CD14-positive monocyte (primary cell): Measurements from ENCODE around the gene AHCYL1. TPM values are rescaled to one million over a fixed set of nuclear protein-coding genes. Genes with fewer than 3 reads are reported as not detected.

ENCODE experiments used
- DNase-seq, 3 donors: peaks; one replicate each; pipeline ENCODE4 v3.0.0-alpha.2; 2011 to 2022
- H2AFZ ChIP-seq: 2 replicates; pipeline ENCODE4 v1.6.0; 2012; ENCODE audit warnings: mild to moderate bottlenecking, low read depth, low read length, inconsistent platforms; ENCODE audit not compliant: insufficient read depth, poor library complexity, severe bottlenecking
- H3K27ac ChIP-seq, 2 donors: 1 replicate in 1 of 2; 2 replicates in 1 of 2; pipeline ENCODE4 v1.5.1; 2012 to 2013; ENCODE audit warnings: low read length in 2 of 2, control low read depth in 1 of 2, inconsistent platforms in 1 of 2, low read depth in 1 of 2, mild to moderate bottlenecking in 1 of 2
- H3K27me3 ChIP-seq, 2 donors: one replicate each; pipeline versions ENCODE4 v1.6.0 to v1.6.1; 2011 to 2013; ENCODE audit warnings: low read length in 2 of 2; ENCODE audit not compliant: control insufficient read depth in 2 of 2, insufficient read depth in 2 of 2
- H3K36me3 ChIP-seq, 2 donors: replicated peaks in 1 of 2; 1 replicate in 1 of 2; 2 replicates in 1 of 2; pipeline versions ENCODE4 v1.5.1 to v1.6.1; 2012 to 2013; ENCODE audit warnings: low read length in 2 of 2, control low read depth in 1 of 2, inconsistent platforms in 1 of 2, mild to moderate bottlenecking in 1 of 2; ENCODE audit not compliant: insufficient read depth in 2 of 2, control insufficient read depth in 1 of 2
- H3K4me1 ChIP-seq, 2 donors: 1 replicate in 1 of 2; 2 replicates in 1 of 2; pipeline versions ENCODE4 v1.5.1 to v1.6.1; 2012 to 2013; ENCODE audit warnings: low read length in 2 of 2, control low read depth in 1 of 2, inconsistent platforms in 1 of 2, mild to moderate bottlenecking in 1 of 2, moderate library complexity in 1 of 2; ENCODE audit not compliant: insufficient read depth in 2 of 2, control insufficient read depth in 1 of 2
- H3K4me2 ChIP-seq: replicated peaks from 2 replicates; pipeline ENCODE3; 2012; ENCODE audit warnings: low read length, moderate library complexity, mild to moderate bottlenecking; ENCODE audit not compliant: poor library complexity, severe bottlenecking; ENCODE audit errors: extremely low read depth
- H3K4me3 ChIP-seq, 3 experiments: fragments of 200-600 bp in 1 of 3; sonication (generic) in 1 of 3; replicated peaks in 1 of 3; 1 replicate in 2 of 3; 2 replicates in 1 of 3; pipeline ENCODE4 v1.5.1; 2011 to 2013; ENCODE audit warnings: low read length in 3 of 3, mild to moderate bottlenecking in 3 of 3, control low read depth in 2 of 3, low read depth in 2 of 3, inconsistent platforms in 1 of 3, moderate library complexity in 1 of 3
- H3K79me2 ChIP-seq: 2 replicates; pipeline ENCODE4 v1.6.0; 2012; ENCODE audit warnings: mild to moderate bottlenecking, control low read depth, inconsistent platforms, low read length, moderate library complexity; ENCODE audit not compliant: insufficient read depth
- H3K9ac ChIP-seq: 2 replicates; pipeline ENCODE4 v1.6.0; 2017; ENCODE audit warnings: low read length, mild to moderate bottlenecking; ENCODE audit not compliant: insufficient read depth, poor library complexity, severe bottlenecking
- H3K9me3 ChIP-seq, 2 donors: replicated peaks in 1 of 2; 1 replicate in 1 of 2; 2 replicates in 1 of 2; pipeline versions ENCODE4 v1.5.1 to v1.6.1; 2012 to 2013; ENCODE audit warnings: low read length in 2 of 2, control low read depth in 1 of 2; ENCODE audit not compliant: control insufficient read depth in 1 of 2, insufficient read depth in 1 of 2
- H4K20me1 ChIP-seq: 2 replicates; pipeline ENCODE4 v1.6.0; 2012; ENCODE audit warnings: mild to moderate bottlenecking, low read length, control low read depth, moderate library complexity; ENCODE audit not compliant: insufficient read depth
- H3K27ac Mint-ChIP-seq, 7 donors: one replicate each; pipeline ENCODE4 v1.8.0; 2020; ENCODE audit warnings: mild to moderate bottlenecking in 7 of 7, mixed read lengths in 7 of 7, moderate library complexity in 6 of 7, inconsistent platforms in 2 of 7
- H3K27me3 Mint-ChIP-seq, 3 donors: one replicate each; pipeline ENCODE4 v1.8.0; 2021 to 2022; ENCODE audit warnings: low read depth in 3 of 3, mild to moderate bottlenecking in 3 of 3, mixed read lengths in 3 of 3, moderate library complexity in 3 of 3, inconsistent platforms in 1 of 3
- H3K36me3 Mint-ChIP-seq, 2 donors: one replicate each; pipeline ENCODE4 v1.8.0; 2020; ENCODE audit warnings: mixed read lengths in 2 of 2, inconsistent platforms in 1 of 2, mild to moderate bottlenecking in 1 of 2
- H3K4me1 Mint-ChIP-seq: one replicate; pipeline ENCODE4 v1.8.0; 2020; ENCODE audit warnings: mild to moderate bottlenecking, mixed read lengths
- H3K4me3 Mint-ChIP-seq, 2 donors: one replicate each; pipeline ENCODE4 v1.8.0; 2020; ENCODE audit warnings: mild to moderate bottlenecking in 2 of 2, mixed read lengths in 2 of 2, moderate library complexity in 1 of 2
- H3K9me3 Mint-ChIP-seq, 7 donors: one replicate each; pipeline ENCODE4 v1.8.0; 2020 to 2022; ENCODE audit warnings: mixed read lengths in 7 of 7, mild to moderate bottlenecking in 6 of 7, moderate library complexity in 6 of 7, inconsistent platforms in 2 of 7
- WGBS: methylation state at CpG from one replicate; pipeline ENCODE4 v1.1.5; 2013; ENCODE audit warnings: missing lambda C conversion rate; ENCODE audit not compliant: insufficient coverage; 5-methylcytosine and 5-hydroxymethylcytosine counted together
- intact Hi-C, 2 donors: fragments of 100-400 bp; cut with micrococcal nuclease; formaldehyde crosslinking; loops; one replicate each; pipeline versions ENCODE4 v1.15.0 to v1.15.1; 2023
- polyA plus RNA-seq, 3 donors: library from polyadenylated mRNA; depleted of rRNA in 1 of 3; unstranded in 2 of 3; stranded (reverse) in 1 of 3; fragments of 300-500 nt in 2 of 3; fragments of >200 nt in 1 of 3; fragmentation: Illumina TruSeq in 2 of 3; gene quantifications; 1 replicate in 2 of 3; 2 replicates in 1 of 3; pipeline ENCODE4 v1.2.3, GENCODE V29; 2012 to 2021
- TF ChIP-seq, protein P1 (sequence below): fragments of 200-600 bp; IDR thresholded peaks from one replicate; pipeline ENCODE4 v1.8.0; 2022; ENCODE audit warnings: antibody characterized with exemption, mild to moderate bottlenecking

AHCYL1 gene
- polyA plus RNA-seq, 3 donors: 39.1 to 63.9 (median 48.8) TPM

DNA sequence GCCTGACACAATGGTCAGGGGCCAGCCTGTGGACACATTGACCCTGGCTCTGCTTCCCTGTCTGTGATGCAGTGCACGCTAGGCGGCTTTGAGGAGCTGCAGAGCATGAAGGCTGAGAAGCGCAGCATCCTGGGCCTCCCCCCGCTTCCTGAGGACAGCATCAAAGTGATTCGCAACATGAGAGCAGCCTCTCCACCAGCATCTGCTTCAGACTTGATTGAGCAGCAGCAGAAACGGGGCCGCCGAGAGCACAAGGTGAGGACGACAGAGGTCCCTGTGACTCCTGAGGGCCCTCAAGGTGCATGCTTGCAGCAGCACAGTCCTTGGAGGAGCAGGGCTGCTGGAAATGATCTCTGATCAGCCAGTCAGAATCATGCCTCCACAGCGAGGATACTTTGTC is 58.5 kb downstream of the AHCYL1 start:
- intact Hi-C loops: no loop called here
- Histone ChIP-seq H3K27me3 (no peaks in the 10 kb centered on the region), H3K4me2 (no peak overlapping the region), H4K20me1 (no peaks in the 10 kb centered on the region), H3K9ac (no peak overlapping the region), H3K79me2 (no peaks in the 10 kb centered on the region), H2AFZ (no peak overlapping the region), H3K4me3 (no peak overlapping the region), H3K9me3 (no peaks in the 10 kb centered on the region), H3K36me3 (peaks cover 98 to 100% of the 10 kb centered on the region in 2 donors), H3K4me1 (no peaks in the 10 kb centered on the region), H3K27ac (no peak overlapping the region)
- Mint-ChIP-seq H3K9me3 (no peaks in the 10 kb centered on the region), H3K36me3 (peaks cover 91 to 98% of the 10 kb centered on the region in 2 donors), H3K4me1 (no peaks in the 10 kb centered on the region), H3K27me3 (no peaks in the 10 kb centered on the region), H3K27ac (no peak overlapping the region), H3K4me3 (peak overlapping the region in 1 of 2 donors; percentile 4)
- DNase-seq: no peak
- 95% methylated on average over 10 of the region's 10 CpGs for WGBS
- TF ChIP-seq, protein P1, sequence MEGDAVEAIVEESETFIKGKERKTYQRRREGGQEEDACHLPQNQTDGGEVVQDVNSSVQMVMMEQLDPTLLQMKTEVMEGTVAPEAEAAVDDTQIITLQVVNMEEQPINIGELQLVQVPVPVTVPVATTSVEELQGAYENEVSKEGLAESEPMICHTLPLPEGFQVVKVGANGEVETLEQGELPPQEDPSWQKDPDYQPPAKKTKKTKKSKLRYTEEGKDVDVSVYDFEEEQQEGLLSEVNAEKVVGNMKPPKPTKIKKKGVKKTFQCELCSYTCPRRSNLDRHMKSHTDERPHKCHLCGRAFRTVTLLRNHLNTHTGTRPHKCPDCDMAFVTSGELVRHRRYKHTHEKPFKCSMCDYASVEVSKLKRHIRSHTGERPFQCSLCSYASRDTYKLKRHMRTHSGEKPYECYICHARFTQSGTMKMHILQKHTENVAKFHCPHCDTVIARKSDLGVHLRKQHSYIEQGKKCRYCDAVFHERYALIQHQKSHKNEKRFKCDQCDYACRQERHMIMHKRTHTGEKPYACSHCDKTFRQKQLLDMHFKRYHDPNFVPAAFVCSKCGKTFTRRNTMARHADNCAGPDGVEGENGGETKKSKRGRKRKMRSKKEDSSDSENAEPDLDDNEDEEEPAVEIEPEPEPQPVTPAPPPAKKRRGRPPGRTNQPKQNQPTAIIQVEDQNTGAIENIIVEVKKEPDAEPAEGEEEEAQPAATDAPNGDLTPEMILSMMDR: no peak

DNA sequence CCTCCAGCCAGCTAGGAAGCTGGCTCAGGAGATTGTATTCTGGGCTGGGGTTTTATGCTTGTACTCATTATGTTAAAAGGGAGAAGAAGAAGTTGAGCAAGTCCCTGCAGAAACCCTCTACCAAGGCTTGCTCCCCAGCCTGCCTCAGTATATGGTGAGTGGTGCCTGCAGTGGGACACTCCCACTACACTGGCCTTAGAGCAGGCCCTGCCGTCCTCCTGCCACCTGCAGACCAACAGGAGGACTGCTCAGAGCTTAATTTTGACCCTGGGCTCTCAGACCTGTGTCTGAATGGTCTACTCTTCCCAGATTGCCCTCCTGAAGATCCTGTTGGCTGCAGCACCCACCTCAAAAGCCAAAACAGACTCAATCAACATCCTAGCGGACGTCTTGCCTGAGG is 62.9 kb downstream of the AHCYL1 start:
- H3K9me3 Mint-ChIP-seq: no peaks in the 10 kb centered on the region
- H3K4me3 Mint-ChIP-seq: no peak overlapping the region
- H3K27ac ChIP-seq: peak overlapping the region in 1 of 2 donors; percentile 1
- no peak overlapping the region for H3K27ac Mint-ChIP-seq
- H3K27me3 Mint-ChIP-seq: no peaks in the 10 kb centered on the region
- no peak for DNase-seq
- no peaks in the 10 kb centered on the region for H3K27me3 ChIP-seq
- peaks cover 99 to 100% of the 10 kb centered on the region in 2 donors for H3K36me3 ChIP-seq
- WGBS: 100% methylated on average over 1 of the region's 3 CpGs
- H4K20me1 ChIP-seq: no peaks in the 10 kb centered on the region
- H3K4me1 Mint-ChIP-seq: no peaks in the 10 kb centered on the region
- intact Hi-C loops: no loop called here
- TF ChIP-seq, protein P1: no peak
- H3K4me1 ChIP-seq: no peaks in the 10 kb centered on the region
- no peaks in the 10 kb centered on the region for H3K79me2 ChIP-seq
- no peak overlapping the region for H3K4me3 ChIP-seq
- no peak overlapping the region for H3K4me2 ChIP-seq
- no peaks in the 10 kb centered on the region for H3K9me3 ChIP-seq
- H3K36me3 Mint-ChIP-seq: peaks cover 94 to 98% of the 10 kb centered on the region in 2 donors
- H2AFZ ChIP-seq: no peak overlapping the region
- H3K9ac ChIP-seq: no peak overlapping the region
